Natural killer cell (primary cell): Measurements from ENCODE around the gene PSAP. TPM values are rescaled to one million over a fixed set of nuclear protein-coding genes. Genes with fewer than 3 reads are reported as not detected.

Experiments
- ATAC-seq, 3 donors: fragments of 150-1000 bp in 2 of 3; fragments of 200-7000 bp in 1 of 3; cut with Tn5 transposase; 1 replicate in 1 of 3; 2 replicates in 2 of 3; pipeline ENCODE4 v1.10.0; 2021; ENCODE audit warnings: mild to moderate bottlenecking in 2 of 3, moderate library complexity in 2 of 3
- DNase-seq, 2 donors: peaks; one replicate each; pipeline versions ENCODE4 v3.0.0 to v3.0.0-alpha.2; 2013 to 2021; ENCODE audit warnings: mixed read lengths in 1 of 2
- H3K27ac ChIP-seq: one replicate; pipeline ENCODE4 v1.5.1; 2013; ENCODE audit warnings: mild to moderate bottlenecking, low read length
- H3K27me3 ChIP-seq: one replicate; pipeline ENCODE4 v1.6.1; 2013; ENCODE audit warnings: low read length; ENCODE audit not compliant: control insufficient read depth, insufficient read depth
- H3K36me3 ChIP-seq: one replicate; pipeline ENCODE4 v1.6.1; 2013; ENCODE audit warnings: low read length; ENCODE audit not compliant: control insufficient read depth, insufficient read depth
- H3K4me1 ChIP-seq: one replicate; pipeline ENCODE4 v1.6.1; 2013; ENCODE audit warnings: low read length; ENCODE audit not compliant: control insufficient read depth, insufficient read depth
- H3K4me3 ChIP-seq: one replicate; pipeline ENCODE4 v1.5.1; 2013; ENCODE audit warnings: low read length
- H3K9me3 ChIP-seq: one replicate; pipeline ENCODE4 v1.6.1; 2013; ENCODE audit warnings: low read length; ENCODE audit not compliant: control insufficient read depth, insufficient read depth
- H3K27ac Mint-ChIP-seq, 2 donors: one replicate each; pipeline ENCODE4 v1.8.0; 2022; ENCODE audit warnings: mild to moderate bottlenecking in 2 of 2, mixed read lengths in 2 of 2, moderate library complexity in 1 of 2
- H3K27me3 Mint-ChIP-seq, 2 donors: one replicate each; pipeline ENCODE4 v1.8.0; 2022; ENCODE audit warnings: low read depth in 2 of 2, mixed read lengths in 2 of 2
- H3K36me3 Mint-ChIP-seq: one replicate; pipeline ENCODE4 v1.8.0; 2022; ENCODE audit warnings: mixed read lengths
- H3K4me1 Mint-ChIP-seq, 2 donors: one replicate each; pipeline ENCODE4 v1.8.0; 2022; ENCODE audit warnings: mixed read lengths in 2 of 2
- H3K4me3 Mint-ChIP-seq: one replicate; pipeline ENCODE4 v1.8.0; 2022; ENCODE audit warnings: mild to moderate bottlenecking, moderate library complexity, mixed read lengths
- H3K9me3 Mint-ChIP-seq, 2 donors: one replicate each; pipeline ENCODE4 v1.8.0; 2022; ENCODE audit warnings: mixed read lengths in 2 of 2
- WGBS: methylation state at CpG from one replicate; pipeline ENCODE4 v1.1.7; 2013; ENCODE audit warnings: missing lambda C conversion rate; ENCODE audit not compliant: insufficient coverage; 5-methylcytosine and 5-hydroxymethylcytosine counted together
- intact Hi-C: fragments of 100-400 bp; cut with micrococcal nuclease; formaldehyde crosslinking; loops from one replicate; pipeline ENCODE4 v1.14.2; 2022
- total RNA-seq, 4 donors: library from RNA; stranded (reverse); fragments of 120-200 nt in 1 of 4; gene quantifications; one replicate each; pipeline versions ENCODE4 v1.2.3 to v1.2.4, GENCODE V29; 2013 to 2022
- TF ChIP-seq, protein P1 (sequence below): fragments of 200-600 bp; IDR thresholded peaks from one replicate; pipeline ENCODE4 v1.8.0; 2022; ENCODE audit warnings: antibody characterized with exemption

PSAP gene
- total RNA-seq, 3 donors from 2014 or later (not counting 1 experiment from before 2014, with no cell fraction given), result 324 to 488 (median 428) TPM

DNA sequence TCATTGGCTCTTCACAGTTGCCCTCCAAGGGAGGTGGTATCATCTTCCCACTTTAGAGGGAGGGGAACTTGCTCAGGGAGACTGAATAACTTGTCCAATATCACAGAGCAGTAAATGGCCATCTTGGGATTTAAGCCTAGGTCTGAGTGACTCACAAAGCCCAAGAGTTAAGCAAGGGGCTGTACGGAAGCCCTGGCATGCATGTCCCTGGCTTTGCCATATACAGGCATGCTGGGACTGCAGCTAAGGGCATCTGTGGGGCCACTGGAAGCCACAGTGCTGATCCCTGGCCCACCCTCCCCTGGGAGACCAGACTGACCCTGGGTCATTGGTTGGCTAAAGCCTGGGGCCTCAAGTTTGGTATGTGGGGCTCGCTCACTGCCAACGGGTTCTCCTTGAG lies 80.8 kb downstream of the PSAP start:
- H3K4me3 Mint-ChIP-seq, result peak overlapping the region; percentile 85
- no peaks in the 10 kb centered on the region for H3K9me3 Mint-ChIP-seq
- Histone ChIP-seq H3K36me3 (peaks cover 26% of the 10 kb centered on the region), H3K4me1 (peaks cover 94% of the 10 kb centered on the region), H3K27me3 (no peaks in the 10 kb centered on the region), H3K4me3 (peak overlapping the region; percentile 95), H3K9me3 (no peaks in the 10 kb centered on the region), H3K27ac (peak overlapping the region; percentile 96)
- no peak for DNase-seq
- 93% methylated on average over 3 of the region's 3 CpGs for WGBS
- no peak for ATAC-seq
- no peaks in the 10 kb centered on the region for H3K27me3 Mint-ChIP-seq
- peak overlapping the region; percentile 98 for H3K27ac Mint-ChIP-seq
- no peaks in the 10 kb centered on the region for H3K36me3 Mint-ChIP-seq
- H3K4me1 Mint-ChIP-seq, result peaks cover 77 to 88% of the 10 kb centered on the region in 2 donors
- TF ChIP-seq, protein P1, sequence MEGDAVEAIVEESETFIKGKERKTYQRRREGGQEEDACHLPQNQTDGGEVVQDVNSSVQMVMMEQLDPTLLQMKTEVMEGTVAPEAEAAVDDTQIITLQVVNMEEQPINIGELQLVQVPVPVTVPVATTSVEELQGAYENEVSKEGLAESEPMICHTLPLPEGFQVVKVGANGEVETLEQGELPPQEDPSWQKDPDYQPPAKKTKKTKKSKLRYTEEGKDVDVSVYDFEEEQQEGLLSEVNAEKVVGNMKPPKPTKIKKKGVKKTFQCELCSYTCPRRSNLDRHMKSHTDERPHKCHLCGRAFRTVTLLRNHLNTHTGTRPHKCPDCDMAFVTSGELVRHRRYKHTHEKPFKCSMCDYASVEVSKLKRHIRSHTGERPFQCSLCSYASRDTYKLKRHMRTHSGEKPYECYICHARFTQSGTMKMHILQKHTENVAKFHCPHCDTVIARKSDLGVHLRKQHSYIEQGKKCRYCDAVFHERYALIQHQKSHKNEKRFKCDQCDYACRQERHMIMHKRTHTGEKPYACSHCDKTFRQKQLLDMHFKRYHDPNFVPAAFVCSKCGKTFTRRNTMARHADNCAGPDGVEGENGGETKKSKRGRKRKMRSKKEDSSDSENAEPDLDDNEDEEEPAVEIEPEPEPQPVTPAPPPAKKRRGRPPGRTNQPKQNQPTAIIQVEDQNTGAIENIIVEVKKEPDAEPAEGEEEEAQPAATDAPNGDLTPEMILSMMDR, result no peak
- intact Hi-C loops, result no loop called here

DNA sequence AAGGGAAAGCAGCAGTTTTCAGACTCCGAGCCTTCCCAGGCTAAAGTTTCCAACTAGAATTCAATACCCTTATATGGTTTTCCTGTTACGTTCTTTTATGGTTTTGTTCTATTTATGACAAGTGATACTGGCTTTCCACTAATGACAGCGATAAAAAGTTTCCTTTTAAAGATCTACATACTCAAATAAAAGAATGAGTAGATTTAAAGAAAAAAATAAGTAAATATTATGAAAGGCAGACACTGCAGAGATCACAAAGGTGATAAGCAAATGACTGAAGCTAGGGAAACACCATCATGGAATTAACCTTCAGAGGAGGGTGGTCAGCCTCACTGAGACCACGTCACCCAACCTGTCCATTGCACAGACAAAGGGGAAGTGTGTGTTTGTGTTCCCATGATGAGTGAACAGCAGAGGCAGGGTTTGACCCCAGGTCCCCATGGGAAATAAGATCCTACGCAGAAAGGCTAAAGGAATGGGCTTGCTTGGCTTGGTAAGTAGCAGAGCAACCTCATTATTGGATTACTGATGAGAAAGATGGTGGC lies 81.7 kb downstream of the PSAP start:
- Histone ChIP-seq H3K4me3 (peak overlapping the region; percentile 25), H3K27me3 (no peaks in the 10 kb centered on the region), H3K27ac (peak overlapping the region; percentile 96), H3K36me3 (peaks cover 35% of the 10 kb centered on the region), H3K9me3 (no peaks in the 10 kb centered on the region), H3K4me1 (peaks cover 94% of the 10 kb centered on the region)
- Mint-ChIP-seq H3K27me3 (no peaks in the 10 kb centered on the region), H3K4me3 (peak overlapping the region; percentile 82), H3K4me1 (peaks cover 83 to 92% of the 10 kb centered on the region in 2 donors), H3K9me3 (no peaks in the 10 kb centered on the region), H3K27ac (peak overlapping the region; percentile 98), H3K36me3 (no peaks in the 10 kb centered on the region)
- ATAC-seq (peak in 1 of 3 donors; percentile 7), DNase-seq (peak in 1 of 2 donors; percentile 61)
- 24% methylated on average over 2 of the region's 5 CpGs for WGBS
- intact Hi-C loops, result loop anchor here (2.0 kb wide), 1 partner anchor 21 kb away; no protein-coding TSS in a partner anchor
- TF ChIP-seq, protein P1, result no peak

DNA sequence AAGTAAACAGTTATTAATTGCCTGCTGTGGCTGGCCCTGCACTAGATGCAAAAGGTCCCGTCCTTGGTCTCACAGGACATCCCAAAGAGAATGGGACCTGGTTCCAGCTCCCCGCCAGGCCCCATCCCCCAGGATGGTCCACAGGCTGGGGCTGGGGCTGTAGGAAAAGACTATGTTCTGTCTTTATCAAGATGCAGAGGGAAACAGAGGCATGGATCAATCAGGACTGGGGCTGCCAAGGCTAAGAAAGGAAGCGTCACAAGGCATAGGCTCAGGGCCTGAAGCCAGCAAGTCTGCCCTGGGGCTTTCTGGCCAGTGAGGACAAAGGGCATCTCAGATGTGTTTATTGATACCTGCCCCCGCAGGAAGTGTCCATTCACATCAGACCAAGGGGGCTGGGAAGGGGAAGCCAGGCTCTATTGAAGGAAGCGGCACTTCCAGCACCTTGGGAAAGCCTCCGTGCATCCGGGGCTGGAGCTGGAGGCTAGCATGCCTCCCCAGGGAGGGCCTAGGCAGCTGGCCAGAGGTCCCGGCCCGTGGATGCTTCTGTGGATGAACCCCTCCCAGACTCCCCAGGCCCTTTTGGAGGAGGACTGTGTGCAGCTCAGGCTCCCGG lies 83.5 kb downstream of the PSAP start:
- 77% methylated on average over 10 of the region's 10 CpGs for WGBS
- peaks cover 85 to 93% of the 10 kb centered on the region in 2 donors for H3K4me1 Mint-ChIP-seq

More for the DNA sequence above, 83.5 kb downstream of the PSAP start:
- H3K9me3 Mint-ChIP-seq, result no peaks in the 10 kb centered on the region
- TF ChIP-seq, protein P1, result no peak
- peak overlapping the region; percentile 89 for H3K4me3 Mint-ChIP-seq
- DNase-seq (no peak), ATAC-seq (no peak)
- Histone ChIP-seq H3K27ac (peak overlapping the region; percentile 96), H3K9me3 (no peaks in the 10 kb centered on the region), H3K27me3 (no peaks in the 10 kb centered on the region), H3K4me1 (peaks cover 93% of the 10 kb centered on the region), H3K4me3 (no peak overlapping the region), H3K36me3 (peaks cover 49% of the 10 kb centered on the region)
- H3K27me3 Mint-ChIP-seq, result no peaks in the 10 kb centered on the region
- H3K27ac Mint-ChIP-seq, result peak overlapping the region; percentile 98
- intact Hi-C loops, result loop anchor here (2.0 kb wide), 1 partner anchor 19 kb away; no protein-coding TSS in a partner anchor
- no peaks in the 10 kb centered on the region for H3K36me3 Mint-ChIP-seq
